Trophoblast cell (in vitro differentiated cells and primary cell): ENCODE data around the gene KCNH3.

Experiments used
- DNase-seq, 2 donors: peaks; one replicate each; pipeline ENCODE4 v3.0.0-alpha.2; 2016
- H2AFZ ChIP-seq: 2 replicates; pipeline ENCODE4 v1.6.1; 2013; ENCODE audit warnings: low read length, moderate library complexity, mild to moderate bottlenecking; ENCODE audit not compliant: insufficient read depth, poor library complexity
- H2AK5ac ChIP-seq: 2 replicates; pipeline ENCODE4 v1.6.1; 2013; ENCODE audit warnings: mild to moderate bottlenecking, low read length
- H2BK120ac ChIP-seq: 2 replicates; pipeline ENCODE4 v1.6.1; 2013; ENCODE audit warnings: low read length, mild to moderate bottlenecking, moderate library complexity; ENCODE audit not compliant: insufficient read depth, poor library complexity
- H2BK12ac ChIP-seq: 2 replicates; pipeline ENCODE4 v1.6.1; 2013; ENCODE audit warnings: mild to moderate bottlenecking, low read length, moderate library complexity
- H2BK5ac ChIP-seq: 2 replicates; pipeline ENCODE4 v1.6.1; 2013; ENCODE audit warnings: low read length, low read depth, moderate library complexity, mild to moderate bottlenecking; ENCODE audit not compliant: poor library complexity
- H3K14ac ChIP-seq: 2 replicates; pipeline ENCODE4 v1.6.1; 2013; ENCODE audit warnings: mild to moderate bottlenecking, low read length
- H3K18ac ChIP-seq: 2 replicates; pipeline ENCODE4 v1.6.1; 2013; ENCODE audit warnings: mild to moderate bottlenecking, low read length
- H3K23ac ChIP-seq: 2 replicates; pipeline ENCODE4 v1.6.1; 2013; ENCODE audit warnings: low read length
- H3K27ac ChIP-seq: 2 replicates; pipeline ENCODE4 v1.5.1; 2013; ENCODE audit warnings: low read depth, mild to moderate bottlenecking, inconsistent platforms, low read length, moderate library complexity
- H3K27me3 ChIP-seq: 2 replicates; pipeline ENCODE4 v1.6.1; 2013; ENCODE audit warnings: inconsistent platforms, mild to moderate bottlenecking, low read length, moderate library complexity; ENCODE audit not compliant: insufficient read depth
- H3K36me3 ChIP-seq, 2 experiments: 1 replicate in 1 of 2; 2 replicates in 1 of 2; pipeline ENCODE4 v1.6.1; 2013; ENCODE audit warnings: low read length in 2 of 2, mild to moderate bottlenecking in 2 of 2, moderate library complexity in 1 of 2; ENCODE audit not compliant: insufficient read depth in 2 of 2, control insufficient read depth in 1 of 2
- H3K4ac ChIP-seq: 2 replicates; pipeline ENCODE4 v1.6.1; 2013; ENCODE audit warnings: low read depth, mild to moderate bottlenecking, low read length, moderate library complexity
- H3K4me1 ChIP-seq, 2 experiments: 1 replicate in 1 of 2; 2 replicates in 1 of 2; pipeline ENCODE4 v1.6.1; 2013; ENCODE audit warnings: low read length in 2 of 2, mild to moderate bottlenecking in 2 of 2, moderate library complexity in 1 of 2; ENCODE audit not compliant: insufficient read depth in 2 of 2, control insufficient read depth in 1 of 2
- H3K4me2 ChIP-seq: 2 replicates; pipeline ENCODE4 v1.6.1; 2013; ENCODE audit warnings: inconsistent platforms, mild to moderate bottlenecking, low read length, moderate library complexity
- H3K4me3 ChIP-seq: 2 replicates; pipeline ENCODE4 v1.5.1; 2013; ENCODE audit warnings: mild to moderate bottlenecking, low read depth, low read length, inconsistent platforms
- H3K79me1 ChIP-seq: one replicate; pipeline ENCODE4 v1.6.1; 2013; ENCODE audit warnings: low read length
- H3K79me2 ChIP-seq: 2 replicates; pipeline ENCODE4 v1.6.1; 2013; ENCODE audit warnings: low read length, mild to moderate bottlenecking; ENCODE audit not compliant: control insufficient read depth, insufficient read depth, poor library complexity
- H3K9ac ChIP-seq: 2 replicates; pipeline ENCODE4 v1.6.1; 2013; ENCODE audit warnings: mild to moderate bottlenecking, low read length
- H3K9me3 ChIP-seq: 2 replicates; pipeline ENCODE4 v1.6.1; 2013; ENCODE audit warnings: low read depth, mild to moderate bottlenecking, control low read depth, inconsistent platforms, low read length; ENCODE audit not compliant: insufficient read depth
- H4K12ac ChIP-seq: 2 replicates; pipeline ENCODE4 v1.6.1; 2013; ENCODE audit warnings: low read depth, mild to moderate bottlenecking, low read length, moderate library complexity
- H4K8ac ChIP-seq: 2 replicates; pipeline ENCODE4 v1.6.1; 2013; ENCODE audit warnings: low read depth, mild to moderate bottlenecking, low read length, moderate library complexity
- H4K91ac ChIP-seq: one replicate; pipeline ENCODE4 v1.6.1; 2013; ENCODE audit warnings: low read depth, mild to moderate bottlenecking, low read length, moderate library complexity
- WGBS: extraction: QIAGEN DNeasy Blood & Tissue Kit; methylation state at CpG from one replicate; pipeline ENCODE4 v1.1.7; 2013; ENCODE audit warnings: missing lambda C conversion rate; ENCODE audit not compliant: insufficient read length, insufficient coverage; ENCODE audit errors: extremely low coverage; 5-methylcytosine and 5-hydroxymethylcytosine counted together

The KCNH3 gene

GRCh38 chr12:49588721-49589516 lies 50.1 kb downstream of the KCNH3 start:
- Histone ChIP-seq H3K9ac (no peak overlapping the region), H3K14ac (no peak overlapping the region), H2BK12ac (no peak overlapping the region), H4K91ac (no peak overlapping the region), H3K18ac (no peak overlapping the region), H3K27ac (no peak overlapping the region), H3K23ac (no peak overlapping the region), H3K27me3 (no peaks in the 10 kb centered on the region), H3K4me3 (no peak overlapping the region), H3K4me1 (no peaks in the 10 kb centered on the region), H3K79me1 (no peaks in the 10 kb centered on the region), H3K79me2 (no peaks in the 10 kb centered on the region), H2BK5ac (no peak overlapping the region), H2AFZ (no peak overlapping the region), H4K12ac (no peak overlapping the region), H3K4ac (no peak overlapping the region), H3K9me3 (no peaks in the 10 kb centered on the region), H4K8ac (no peak overlapping the region), H2AK5ac (no peak overlapping the region), H3K36me3 (peaks cover 0 to 4% of the 10 kb centered on the region in 2 experiments), H3K4me2 (no peak overlapping the region), H2BK120ac (no peak overlapping the region)
- no CpG with 5 or more reads among the region's 4 CpGs for WGBS
- DNase-seq: no peak

- Histone ChIP-seq H3K27ac (no peak overlapping the region), H3K36me3 (no peaks in the 10 kb centered on the region), H3K4me2 (no peak overlapping the region), H4K8ac (no peak overlapping the region), H2AK5ac (no peak overlapping the region), H3K27me3 (no peaks in the 10 kb centered on the region), H2BK12ac (no peak overlapping the region), H3K4me1 (no peaks in the 10 kb centered on the region), H3K79me1 (no peaks in the 10 kb centered on the region), H4K91ac (no peak overlapping the region), H3K4ac (no peak overlapping the region), H4K12ac (no peak overlapping the region), H3K4me3 (no peak overlapping the region), H2BK120ac (no peak overlapping the region), H2AFZ (no peak overlapping the region), H3K9me3 (peaks cover 4% of the 10 kb centered on the region), H3K9ac (no peak overlapping the region), H3K23ac (no peak overlapping the region), H3K18ac (no peak overlapping the region), H3K79me2 (no peaks in the 10 kb centered on the region), H3K14ac (no peak overlapping the region), H2BK5ac (no peak overlapping the region)
- no peak for DNase-seq
- no CpG with 5 or more reads among the region's 10 CpGs for WGBS
Observed at GRCh38 chr12:49598527-49598926, 59.7 kb downstream of the KCNH3 start.

DNA sequence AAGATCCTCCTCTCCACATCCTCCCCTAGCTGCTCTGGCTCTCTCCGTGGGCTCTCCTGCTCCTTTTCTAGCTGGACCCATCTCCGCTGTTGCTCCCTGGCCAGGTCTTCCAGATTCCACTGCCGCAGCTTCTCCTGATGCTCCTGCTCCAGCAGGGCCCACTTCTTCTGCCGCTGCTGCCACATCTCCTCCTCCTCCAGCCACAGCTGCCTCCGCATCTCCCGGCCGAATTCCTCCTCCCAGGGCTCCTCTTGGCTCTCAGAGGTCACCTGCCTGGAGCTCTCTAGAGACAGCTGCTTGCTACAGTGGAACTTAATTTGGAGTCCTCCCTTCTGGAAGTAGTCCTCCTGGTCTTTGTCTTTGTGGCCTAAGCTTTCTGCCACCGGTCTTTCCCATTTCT lies 61.1 kb downstream of the KCNH3 start:
- Histone ChIP-seq H3K27ac (no peak overlapping the region), H3K9ac (no peak overlapping the region), H3K4ac (no peak overlapping the region), H3K18ac (no peak overlapping the region), H4K91ac (no peak overlapping the region), H4K8ac (no peak overlapping the region), H3K23ac (no peak overlapping the region), H2BK12ac (no peak overlapping the region), H3K79me2 (no peaks in the 10 kb centered on the region), H3K27me3 (no peaks in the 10 kb centered on the region), H3K14ac (no peak overlapping the region), H3K4me2 (no peak overlapping the region), H3K4me3 (no peak overlapping the region), H2BK120ac (no peak overlapping the region), H2AK5ac (no peak overlapping the region), H3K4me1 (no peaks in the 10 kb centered on the region), H3K36me3 (no peaks in the 10 kb centered on the region), H4K12ac (no peak overlapping the region), H2AFZ (no peak overlapping the region), H3K9me3 (peaks cover 4% of the 10 kb centered on the region), H2BK5ac (no peak overlapping the region), H3K79me1 (no peaks in the 10 kb centered on the region)
- DNase-seq: no peak
- no CpG with 5 or more reads among the region's 8 CpGs for WGBS

- H3K79me1 ChIP-seq: no peaks in the 10 kb centered on the region
- H3K27ac ChIP-seq: no peak overlapping the region
- peaks cover 4% of the 10 kb centered on the region for H3K9me3 ChIP-seq
- H2AFZ ChIP-seq: no peak overlapping the region
- H3K4me2 ChIP-seq: no peak overlapping the region
- H3K14ac ChIP-seq: no peak overlapping the region
- H2BK120ac ChIP-seq: no peak overlapping the region
- WGBS: no CpG with 5 or more reads among the region's 1 CpG
- H3K79me2 ChIP-seq: no peaks in the 10 kb centered on the region
- no peaks in the 10 kb centered on the region for H3K4me1 ChIP-seq
- no peaks in the 10 kb centered on the region for H3K36me3 ChIP-seq
- no peak overlapping the region for H4K12ac ChIP-seq
- H4K91ac ChIP-seq: no peak overlapping the region
- no peak overlapping the region for H2AK5ac ChIP-seq
- H2BK5ac ChIP-seq: no peak overlapping the region
- no peak overlapping the region for H3K23ac ChIP-seq
- no peak overlapping the region for H2BK12ac ChIP-seq
- H3K9ac ChIP-seq: no peak overlapping the region
- H4K8ac ChIP-seq: no peak overlapping the region
- H3K27me3 ChIP-seq: no peaks in the 10 kb centered on the region
- H3K4ac ChIP-seq: no peak overlapping the region
- H3K4me3 ChIP-seq: no peak overlapping the region
- no peak overlapping the region for H3K18ac ChIP-seq
- no peak for DNase-seq
Observed at GRCh38 chr12:49603721-49604120, 64.9 kb downstream of the KCNH3 start.
